GM12801 (cell line): ENCODE results near the gene PLK2.

Experiments used
- CTCF ChIP-seq: IDR thresholded peaks from one replicate; pipeline ENCODE4 v1.5.1; 2011; ENCODE audit warnings: control low read depth; ENCODE audit not compliant: insufficient read length; ENCODE audit errors: extremely low read depth

The PLK2 gene

GRCh38 chr5:58412081-58412480 is 47.8 kb downstream of the PLK2 start:
- TF ChIP-seq CTCF, result no peak

GRCh38 chr5:58411372-58411771 is 48.5 kb downstream of the PLK2 start:
- TF ChIP-seq CTCF, result no peak

GRCh38 chr5:58410441-58410840 is 49.4 kb downstream of the PLK2 start:
- no peak for TF ChIP-seq CTCF

- TF ChIP-seq CTCF, result no peak
Measured at GRCh38 chr5:58407042-58407719, 52.7 kb downstream of the PLK2 start.

- no peak for TF ChIP-seq CTCF
Measured at GRCh38 chr5:58406394-58406793, 53.5 kb downstream of the PLK2 start.

- TF ChIP-seq CTCF, result no peak
Measured at GRCh38 chr5:58405175-58405574, 54.7 kb downstream of the PLK2 start.

- no peak for TF ChIP-seq CTCF
Measured at GRCh38 chr5:58404734-58405133, 55.2 kb downstream of the PLK2 start.
